Ascending aorta (tissue), 2 donors: ENCODE results near the gene ACYP1. TPM values are rescaled to one million over a fixed set of nuclear protein-coding genes. Genes with fewer than 3 reads are reported as not detected.
A peak's percentile ranks its signal among the peaks of the same experiment; 100 is the strongest.

Source experiments
- DNase-seq, 2 donors: peaks; one replicate each; pipeline ENCODE4 v3.0.0-alpha.2; 2019; ENCODE audit warnings: low spot score in 2 of 2
- H3K27ac ChIP-seq, 2 donors: fragments of 200-600 bp; sonication (generic); one replicate each; pipeline ENCODE4 v1.5.1; 2016 to 2017; ENCODE audit warnings: mild to moderate bottlenecking in 1 of 2
- H3K27me3 ChIP-seq: fragments of 200-600 bp; sonication (generic); one replicate; pipeline ENCODE4 v1.5.1; 2017
- H3K36me3 ChIP-seq, 2 donors: fragments of 200-600 bp; sonication (generic); one replicate each; pipeline ENCODE4 v1.5.1; 2016
- H3K4me1 ChIP-seq, 2 donors: fragments of 200-600 bp; sonication (generic); one replicate each; pipeline ENCODE4 v1.5.1; 2016 to 2017; ENCODE audit warnings: mild to moderate bottlenecking in 1 of 2
- H3K4me3 ChIP-seq, 2 donors: fragments of 200-600 bp; sonication (generic); one replicate each; pipeline ENCODE4 v1.5.1; 2016 to 2017; ENCODE audit warnings: mild to moderate bottlenecking in 1 of 2
- H3K9me3 ChIP-seq, 2 donors: fragments of 200-600 bp; sonication (generic); one replicate each; pipeline ENCODE4 v1.5.1; 2016
- CTCF ChIP-seq, 3 experiments: fragments of 200-600 bp in 2 of 3; fragments of 450-650 bp in 1 of 3; sonication (generic) in 2 of 3; IDR thresholded peaks; one replicate each; pipeline ENCODE4 v1.5.1; 2016 to 2019; ENCODE audit warnings: antibody characterized with exemption in 3 of 3, mild to moderate bottlenecking in 1 of 3, moderate library complexity in 1 of 3
- intact Hi-C: fragments of 100-400 bp; cut with DNase I; formaldehyde crosslinking; loops from one replicate; pipeline ENCODE4 v1.15.1; 2023
- total RNA-seq: library from RNA; depleted of rRNA; stranded (reverse); fragments of >200 nt; gene quantifications from one replicate; pipeline ENCODE4 v1.1.0, GENCODE V29; 2016

ACYP1 gene
- total RNA-seq, 1 donor from 2014 or later = not detected

DNA sequence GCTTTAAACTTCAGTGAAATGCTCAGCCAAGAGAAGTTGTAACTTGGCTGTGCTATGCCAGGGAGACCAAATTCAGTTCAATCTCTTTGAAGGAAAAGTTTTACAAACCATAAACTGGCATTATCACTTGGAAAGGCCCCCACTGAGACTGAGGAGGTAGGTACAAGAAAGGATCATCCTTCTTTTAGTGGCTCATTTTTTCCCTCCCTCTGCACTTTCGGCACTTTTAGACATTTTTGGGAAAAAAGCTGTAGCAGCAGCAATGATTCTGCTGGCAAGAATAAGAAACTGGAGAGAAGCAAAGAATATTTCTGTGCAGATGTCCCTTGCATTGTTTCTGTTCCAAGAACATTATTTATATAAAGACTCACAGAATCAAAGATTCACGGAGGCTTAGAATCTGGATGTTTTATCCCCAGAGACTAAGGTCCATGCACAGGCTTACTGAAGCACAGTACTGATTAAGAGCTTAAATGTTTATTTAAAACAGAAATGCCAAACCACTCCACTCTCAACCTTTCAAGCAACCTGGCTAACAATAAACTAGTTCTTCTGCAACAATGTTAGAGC is 17.9 kb upstream of the ACYP1 start:
- intact Hi-C loops = no loop called here
- H3K36me3 ChIP-seq = peaks cover 34 to 50% of the 10 kb centered on the region in 2 donors
- no peak overlapping the region for H3K4me3 ChIP-seq

GRCh38 chr14:75079521-75079920 is 15.7 kb upstream of the ACYP1 start:
- no peaks in the 10 kb centered on the region for H3K27me3 ChIP-seq
- TF ChIP-seq CTCF (IDR thresholded peaks at IDR 0.05) = no peak
- H3K27ac ChIP-seq = no peak overlapping the region
- peaks cover 12 to 27% of the 10 kb centered on the region in 2 donors for H3K36me3 ChIP-seq
- no peaks in the 10 kb centered on the region for H3K4me1 ChIP-seq
- no peak for DNase-seq
- intact Hi-C loops = no loop called here
- no peaks in the 10 kb centered on the region for H3K9me3 ChIP-seq
- no peak overlapping the region for H3K4me3 ChIP-seq

More for the DNA sequence above, 17.9 kb upstream of the ACYP1 start:
- Histone ChIP-seq H3K4me1 (no peaks in the 10 kb centered on the region), H3K27me3 (no peaks in the 10 kb centered on the region), H3K9me3 (no peaks in the 10 kb centered on the region), H3K27ac (no peak overlapping the region)
- no peak for TF ChIP-seq CTCF (IDR thresholded peaks at IDR 0.05)
- DNase-seq = no peak

DNA sequence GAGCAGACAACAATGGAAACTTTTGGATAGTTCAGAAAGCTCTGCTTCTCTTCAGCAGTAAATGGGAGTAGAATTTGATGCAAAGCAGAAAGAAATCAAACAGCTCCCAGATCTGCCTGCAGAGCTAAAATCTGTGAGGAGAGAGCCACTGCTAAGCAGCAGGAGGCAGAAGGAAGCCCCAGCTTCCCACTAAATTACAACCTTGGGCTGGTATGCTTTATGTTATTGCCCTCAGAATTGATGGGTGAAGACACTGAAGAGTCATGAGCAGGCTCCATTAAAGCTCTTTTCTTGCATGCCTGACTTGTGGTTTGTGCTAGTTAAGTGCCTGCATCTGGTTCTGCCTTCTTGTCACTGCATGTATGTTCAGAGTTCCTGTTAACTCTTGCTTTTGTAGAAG is 14.0 kb upstream of the ACYP1 start:
- Histone ChIP-seq H3K9me3 (no peaks in the 10 kb centered on the region), H3K4me3 (no peak overlapping the region), H3K4me1 (no peaks in the 10 kb centered on the region), H3K27me3 (no peaks in the 10 kb centered on the region), H3K27ac (no peak overlapping the region), H3K36me3 (peaks cover 0 to 10% of the 10 kb centered on the region in 2 donors)
- TF ChIP-seq CTCF (IDR thresholded peaks at IDR 0.05) = no peak
- DNase-seq = no peak
- intact Hi-C loops = no loop called here

DNA sequence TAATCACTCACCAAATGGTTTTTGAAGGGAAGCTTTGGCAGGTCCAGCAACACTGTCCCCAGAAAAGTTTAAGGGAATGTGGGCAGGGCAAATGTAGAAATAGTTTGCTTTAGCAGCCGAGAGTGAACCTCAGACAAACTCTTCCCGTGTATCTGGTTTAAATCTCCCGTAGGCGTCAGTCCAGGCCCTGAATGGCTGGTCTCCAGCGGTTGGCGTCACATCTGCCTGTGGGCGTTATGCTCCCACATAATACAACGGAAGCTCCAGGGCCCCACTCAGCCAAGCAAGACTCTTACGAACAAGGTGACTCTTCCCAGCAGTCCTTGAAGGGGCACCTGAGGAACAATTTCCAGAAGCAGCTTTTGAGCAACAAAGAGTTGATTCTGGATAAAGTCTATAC is 6.6 kb upstream of the ACYP1 start:
- Histone ChIP-seq H3K36me3 (no peaks in the 10 kb centered on the region), H3K4me1 (peaks cover 0 to 6% of the 10 kb centered on the region in 2 donors), H3K4me3 (peak overlapping the region in 1 of 2 donors; percentile 84), H3K9me3 (no peaks in the 10 kb centered on the region), H3K27me3 (no peaks in the 10 kb centered on the region), H3K27ac (peak overlapping the region; percentile 83 to 91)
- peak in 1 of 2 donors; percentile 69 for DNase-seq
- TF ChIP-seq CTCF (IDR thresholded peaks at IDR 0.05) = no peak
- intact Hi-C loops = no loop called here

DNA sequence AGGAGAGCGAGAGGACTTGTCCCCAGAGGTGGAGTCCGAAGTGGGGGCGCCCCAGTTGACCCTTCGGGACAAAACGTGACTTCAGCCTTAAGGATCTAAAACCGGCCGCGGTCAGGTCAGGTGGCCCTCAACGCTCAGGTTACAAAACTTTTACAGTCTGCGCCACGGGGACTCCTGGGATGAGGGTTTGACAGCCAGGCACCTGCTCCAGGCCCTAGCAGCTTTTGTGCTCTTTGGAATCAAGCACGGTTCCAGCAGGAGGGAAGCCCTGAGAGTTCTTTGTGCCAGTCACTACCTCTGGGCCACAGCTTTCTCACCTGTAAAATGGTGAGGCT is 6.0 kb upstream of the ACYP1 start:
- Histone ChIP-seq H3K27me3 (no peaks in the 10 kb centered on the region), H3K4me1 (peaks cover 0 to 8% of the 10 kb centered on the region in 2 donors), H3K36me3 (no peaks in the 10 kb centered on the region), H3K27ac (peak overlapping the region; percentile 83 to 91), H3K4me3 (peak overlapping the region; percentile 59 to 84), H3K9me3 (no peaks in the 10 kb centered on the region)
- TF ChIP-seq CTCF (IDR thresholded peaks at IDR 0.05) = no peak
- DNase-seq = no peak
- intact Hi-C loops = loop anchor here (1.0 to 5.0 kb wide), 4 partner anchors 18 to 228 kb away; partner anchors contain the start of genes EIF2B2 and MLH3
